Measurements from ENCODE around the gene TTI1.

Gene TTI1

DNA sequence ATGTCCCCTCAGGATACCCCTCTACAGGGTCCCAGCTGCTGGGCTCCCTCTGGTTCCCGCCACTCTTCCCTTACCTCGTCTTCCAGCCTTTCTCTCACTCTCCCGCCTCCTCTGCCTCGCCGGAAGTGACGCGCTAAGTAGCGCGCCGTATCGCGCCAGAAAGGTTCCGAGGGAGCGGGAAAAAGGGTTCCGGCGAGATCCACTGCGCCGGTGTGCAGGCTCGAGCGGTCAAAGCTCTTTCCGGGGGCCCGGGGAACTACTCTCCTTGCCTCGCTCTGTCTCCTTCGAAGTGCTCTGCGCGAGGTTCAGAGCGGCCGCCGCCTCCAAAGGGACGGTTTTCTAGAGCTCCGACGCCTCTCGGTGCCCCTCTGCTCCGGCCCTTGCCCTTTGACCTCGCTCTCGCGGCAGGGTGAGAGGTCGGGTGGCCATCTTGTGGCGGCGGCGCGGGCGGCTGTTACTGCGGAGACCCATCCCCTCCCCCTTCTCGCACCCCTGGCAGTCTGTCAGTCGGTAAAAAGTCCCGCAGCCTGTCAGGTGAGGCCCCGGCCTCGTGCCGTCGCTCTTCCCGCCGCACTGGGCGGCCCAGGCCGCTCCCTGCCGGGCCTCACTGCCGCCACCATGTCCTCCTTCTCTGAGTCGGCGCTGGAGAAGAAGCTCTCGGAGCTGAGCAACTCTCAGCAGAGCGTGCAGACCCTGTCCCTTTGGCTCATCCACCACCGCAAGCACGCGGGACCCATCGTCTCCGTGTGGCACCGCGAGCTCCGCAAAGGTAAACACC is at the start of gene TTI1, which contains the start of gene RPRD1B:
Gene TTI1 (minus strand): TSS at position 127 of the 778 bp plus-strand sequence. CDS start 19,640 bp downstream, outside the sequence.
Gene RPRD1B (plus strand): TSS at position 417 of the 778 bp plus-strand sequence. CDS start 202 bp downstream, at position 619.
- DNase-seq (ENCODE audit: low read depth): peak; percentile 82

DNA sequence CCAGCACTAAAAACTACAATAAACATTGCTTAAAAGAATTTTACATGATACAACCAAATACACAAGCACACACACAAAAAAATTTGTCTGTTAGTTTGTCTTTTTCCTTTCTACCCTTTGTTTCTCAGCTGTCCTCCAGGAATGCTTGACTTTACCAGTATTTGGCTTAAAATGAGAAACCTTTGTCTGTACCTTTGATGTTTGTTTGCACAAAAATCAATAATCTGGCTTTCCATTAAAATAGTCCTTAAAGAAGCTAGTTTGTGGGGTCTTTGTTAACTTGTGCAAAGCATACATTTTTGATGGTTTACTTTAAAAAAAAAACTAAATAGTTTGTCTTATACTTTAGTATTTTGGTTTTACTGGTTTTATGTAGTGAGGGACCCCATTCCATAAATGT is 49.6 kb upstream of the TTI1 start:
- no peak for DNase-seq (ENCODE audit: low read depth)

DNA sequence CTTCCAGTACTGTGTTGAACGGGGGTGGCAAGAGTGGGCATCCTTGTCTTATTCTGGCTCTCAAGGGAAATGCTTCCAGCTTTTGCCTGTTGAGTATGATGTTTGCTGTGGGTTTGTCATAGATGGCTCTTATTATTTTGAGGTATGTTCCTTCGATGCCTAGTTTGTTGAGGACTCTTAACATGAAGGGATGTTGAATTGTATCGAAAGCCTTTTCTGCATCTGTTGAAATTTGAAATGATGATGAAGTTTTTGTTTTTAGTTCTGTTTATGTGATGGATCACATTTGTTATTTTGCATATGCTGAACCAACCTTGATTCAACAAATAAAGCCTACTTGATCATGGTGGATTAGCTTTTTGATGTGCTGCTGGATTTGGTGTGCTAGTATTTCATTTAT is 48.3 kb upstream of the TTI1 start:
- no peak for DNase-seq (ENCODE audit: low read depth)

DNA sequence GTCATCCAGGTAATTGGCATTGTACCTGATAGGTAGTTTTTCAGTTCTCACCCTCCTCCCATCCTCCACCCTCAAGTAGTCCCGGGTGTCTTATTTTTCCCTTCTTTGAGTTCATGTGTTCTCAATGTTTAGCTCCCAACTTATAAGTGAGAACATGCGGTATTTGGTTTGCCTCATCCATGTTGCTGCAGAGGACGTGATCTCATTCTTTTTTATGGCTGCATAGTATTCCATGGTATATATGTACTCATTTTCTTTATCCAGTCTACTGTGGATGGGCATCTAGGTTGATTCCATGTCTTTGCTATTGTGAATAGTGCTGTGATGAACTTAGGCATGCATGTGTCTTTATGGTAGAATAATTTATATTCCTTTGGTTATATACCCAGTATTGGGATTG is 46.1 kb upstream of the TTI1 start:
- DNase-seq (ENCODE audit: low read depth): no peak

DNA sequence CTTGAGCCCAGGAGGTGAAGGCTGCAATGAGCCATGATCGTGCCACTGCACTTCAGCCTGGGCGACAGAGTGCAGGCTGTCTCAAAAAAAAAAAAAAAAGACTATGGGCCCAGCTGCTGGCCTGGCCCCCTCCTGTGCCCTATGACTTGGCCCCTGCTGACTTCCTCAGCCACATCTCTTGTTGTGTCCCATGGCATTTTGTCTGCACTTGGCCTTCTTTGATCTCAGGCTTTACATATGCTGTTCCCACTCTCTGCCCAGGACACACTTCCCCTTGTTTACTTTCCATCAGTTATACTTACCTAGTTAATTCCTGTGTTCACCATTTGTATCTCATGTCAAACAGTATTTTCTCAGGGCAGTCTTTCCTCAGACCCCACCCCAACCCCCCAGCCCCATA is 44.8 kb upstream of the TTI1 start:
- no peak for DNase-seq (ENCODE audit: low read depth)

DNA sequence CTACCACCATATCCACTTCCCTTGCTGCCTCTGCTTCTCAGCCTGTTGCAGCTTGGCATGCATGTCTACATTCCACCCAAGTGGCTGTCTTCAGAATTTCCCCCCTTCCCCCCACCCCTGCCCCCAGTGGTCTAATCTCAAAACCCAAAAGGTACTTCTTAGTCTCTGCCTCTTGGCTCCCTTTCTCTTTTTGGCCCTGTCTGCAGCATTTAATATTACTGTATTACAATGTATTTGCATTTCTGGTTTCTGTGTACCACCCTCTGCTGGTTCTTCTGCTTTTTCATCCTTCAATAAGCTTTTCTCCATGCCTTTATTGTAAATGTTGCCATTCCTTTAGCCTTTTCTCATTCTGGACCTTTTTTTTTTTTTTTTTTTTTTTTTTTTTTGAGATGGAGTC is 43.3 kb upstream of the TTI1 start:
- DNase-seq (ENCODE audit: low read depth): no peak

DNA sequence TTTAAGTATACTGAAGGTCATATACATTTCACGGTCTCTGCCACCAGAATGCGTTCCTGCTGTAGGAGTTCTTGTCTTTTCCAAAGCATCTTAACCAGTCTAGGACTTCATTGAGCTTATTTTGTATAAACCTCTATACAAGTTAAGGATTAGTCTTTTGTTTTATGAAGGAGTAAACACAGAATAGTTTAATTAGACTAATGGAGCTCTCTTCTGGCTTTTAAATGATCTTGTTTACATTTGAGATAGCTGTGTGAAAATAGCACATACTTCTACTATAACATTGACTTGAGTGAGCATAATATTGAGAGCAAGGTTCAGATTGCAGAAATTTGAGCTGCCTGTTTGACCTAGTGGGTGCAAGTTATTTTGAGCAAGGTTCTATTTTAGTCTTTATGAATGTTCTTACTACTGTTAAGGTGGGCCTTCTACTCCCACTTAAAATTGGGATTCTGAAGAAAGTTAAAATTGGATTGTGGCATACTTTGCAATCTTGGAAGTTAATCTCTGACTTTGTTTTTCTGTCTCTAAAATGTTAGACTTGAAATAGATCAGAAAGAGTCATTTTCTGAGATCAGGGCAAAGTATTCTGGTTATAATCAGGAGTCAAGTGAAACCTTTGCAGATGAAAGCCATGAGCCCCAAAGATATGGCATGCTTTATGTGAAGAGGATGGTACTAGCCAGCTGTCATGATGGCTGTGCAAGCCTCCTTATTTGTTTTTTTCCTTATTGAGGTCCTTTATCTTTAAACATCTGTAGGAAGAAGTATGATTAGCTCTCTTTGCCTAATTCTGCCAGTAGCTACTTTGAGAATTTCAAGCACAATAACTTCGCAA is 42.1 kb upstream of the TTI1 start:
- no peak for DNase-seq (ENCODE audit: low read depth)

DNA sequence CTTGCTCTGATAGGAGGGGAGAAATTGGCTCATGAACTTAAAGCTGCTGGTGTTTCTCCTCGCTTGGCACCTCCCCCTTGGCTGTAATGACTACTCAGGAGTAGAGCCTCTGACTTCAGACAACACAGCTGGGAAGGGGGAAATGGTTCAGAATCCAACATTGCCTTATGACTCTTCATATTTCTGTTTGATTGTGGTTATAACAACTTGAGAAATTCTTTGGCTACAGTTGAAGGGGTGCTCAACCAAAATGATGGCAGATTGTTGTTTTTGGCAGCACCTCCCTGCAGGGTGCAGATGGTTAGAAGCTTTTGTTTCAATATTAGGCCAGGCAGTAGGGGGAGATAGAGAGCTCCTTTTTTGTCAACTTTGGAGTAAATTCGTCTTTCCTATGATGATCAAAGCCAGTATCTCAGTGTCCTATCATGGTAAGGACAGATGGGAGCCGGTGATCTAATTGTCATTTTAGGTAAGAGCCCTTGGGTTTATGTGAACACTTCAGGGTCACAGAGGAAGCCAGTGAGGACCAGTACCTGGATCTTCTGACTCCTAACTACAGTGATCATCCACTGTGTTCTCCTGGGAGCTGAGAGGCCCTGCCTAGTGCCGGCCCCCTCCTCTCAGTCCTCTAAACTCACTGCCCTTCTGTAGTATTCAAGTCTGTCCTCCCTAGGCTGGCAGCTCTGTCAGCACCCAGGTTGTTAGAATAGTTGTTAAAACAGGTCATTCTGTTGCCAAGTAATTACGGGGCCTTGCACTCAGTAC is 40.2 kb upstream of the TTI1 start:
- DNase-seq (ENCODE audit: low read depth): no peak

DNA sequence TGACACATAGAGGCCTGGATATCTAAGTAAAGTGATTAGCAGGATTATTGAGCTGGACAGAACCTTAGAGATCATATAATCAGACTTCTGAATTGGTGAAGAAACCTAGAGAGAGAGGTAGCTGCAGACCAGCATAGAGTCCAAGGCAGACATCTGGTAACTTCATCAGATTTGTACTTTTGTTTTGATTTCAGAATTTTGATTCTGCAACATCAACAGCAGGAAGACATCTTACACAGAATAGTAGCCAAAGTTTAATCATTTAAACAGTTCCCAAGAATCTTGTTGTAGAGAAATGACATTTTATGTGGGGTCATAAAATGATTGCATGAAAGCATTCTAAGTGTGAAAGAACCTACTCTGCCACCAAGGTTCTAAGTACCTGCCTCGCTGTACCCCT is 39.6 kb upstream of the TTI1 start:
- DNase-seq (ENCODE audit: low read depth): no peak

DNA sequence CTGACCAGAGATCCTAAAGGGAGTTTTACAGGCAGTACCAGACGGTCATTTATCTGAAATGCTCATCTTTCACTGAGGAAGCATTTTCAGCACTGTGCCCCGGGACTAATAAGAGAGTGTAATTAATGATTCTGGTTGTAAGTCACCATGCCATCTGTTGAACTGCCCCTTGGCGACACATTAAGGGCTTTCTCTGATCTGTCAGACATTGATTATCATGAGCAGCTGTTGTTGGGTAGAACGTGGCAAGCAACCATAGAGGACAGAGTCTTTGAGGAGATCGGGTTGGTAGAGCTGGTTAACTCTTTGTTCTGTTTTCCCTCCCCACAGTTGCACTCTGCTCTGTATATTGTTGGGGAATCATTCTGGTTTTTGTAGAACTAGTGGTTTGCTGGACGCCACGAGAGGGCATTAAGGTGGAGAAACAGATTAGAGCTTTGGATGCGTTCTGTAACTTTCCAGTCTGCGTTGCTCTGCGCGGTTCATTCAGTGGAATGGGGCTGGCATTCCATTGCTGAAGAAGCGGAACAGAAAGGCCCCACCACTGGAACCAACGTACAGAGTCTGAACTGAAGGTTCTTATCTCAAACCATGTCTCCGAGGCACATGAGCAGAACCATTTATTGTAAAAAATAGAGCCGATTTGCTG is 34.6 kb upstream of the TTI1 start:
- DNase-seq (ENCODE audit: low read depth): no peak

DNA sequence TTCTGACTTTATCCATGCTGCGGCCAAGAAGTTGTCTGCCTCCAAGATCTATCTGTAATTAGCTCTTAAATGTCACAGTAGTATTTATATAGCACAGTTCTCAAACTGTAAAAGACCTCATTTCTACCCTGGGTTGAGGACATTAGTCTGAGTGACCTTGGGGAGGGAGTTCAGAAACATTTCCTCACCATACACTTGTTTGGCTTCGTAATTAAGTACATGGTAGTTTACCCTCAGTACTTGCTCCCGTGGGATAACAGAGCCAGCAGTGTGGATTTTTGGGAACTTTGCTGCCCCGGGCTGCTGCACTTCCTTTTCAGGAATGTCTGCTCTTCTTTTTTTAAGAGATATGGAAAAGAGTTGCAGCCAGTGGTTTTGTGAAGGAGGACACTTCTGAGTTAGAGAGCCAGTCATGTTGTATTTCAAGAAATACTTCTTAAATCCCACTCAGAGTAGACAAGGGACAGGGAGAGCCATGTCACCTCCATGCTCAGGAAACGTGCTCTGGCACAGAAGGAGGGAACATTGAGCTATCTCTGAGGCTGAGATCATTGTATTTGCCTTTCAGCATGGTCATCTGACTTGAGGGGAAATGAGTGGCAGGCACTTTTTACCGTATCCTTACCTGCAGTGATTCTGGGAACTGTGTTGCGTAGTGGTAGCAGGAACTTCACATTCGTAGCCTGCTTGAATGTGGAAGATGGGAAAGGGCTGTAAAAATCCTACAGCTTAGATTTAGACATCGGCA is 33.9 kb upstream of the TTI1 start:
- DNase-seq (ENCODE audit: low read depth): no peak

DNA sequence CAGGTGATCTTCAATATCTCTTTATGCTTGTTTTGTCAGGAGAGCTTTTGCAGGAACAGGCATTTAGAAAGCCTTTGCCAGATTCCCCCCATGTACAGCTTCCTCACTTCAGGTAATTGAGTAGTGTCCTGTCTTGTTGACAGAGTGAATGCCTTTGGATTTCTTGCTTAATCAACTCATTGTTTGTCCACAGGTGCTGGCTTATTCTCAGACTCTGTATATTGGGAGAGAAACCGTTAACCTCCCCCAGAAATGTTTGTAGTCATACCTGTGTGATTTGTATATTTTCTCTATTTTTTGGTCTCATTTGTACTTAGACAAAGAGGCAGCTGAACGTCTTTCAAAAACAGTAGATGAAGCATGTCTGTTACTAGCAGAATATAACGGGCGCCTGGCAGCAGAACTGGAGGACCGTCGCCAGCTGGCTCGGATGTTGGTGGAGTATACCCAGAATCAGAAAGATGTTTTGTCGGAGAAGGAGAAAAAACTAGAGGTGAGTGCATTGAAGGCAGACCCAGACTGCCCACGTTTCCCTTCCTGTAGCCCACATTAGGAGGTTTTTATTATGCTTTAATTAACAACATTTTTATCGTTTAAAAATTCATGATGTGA is 32.6 kb upstream of the TTI1 start:
- DNase-seq (ENCODE audit: low read depth): no peak

DNA sequence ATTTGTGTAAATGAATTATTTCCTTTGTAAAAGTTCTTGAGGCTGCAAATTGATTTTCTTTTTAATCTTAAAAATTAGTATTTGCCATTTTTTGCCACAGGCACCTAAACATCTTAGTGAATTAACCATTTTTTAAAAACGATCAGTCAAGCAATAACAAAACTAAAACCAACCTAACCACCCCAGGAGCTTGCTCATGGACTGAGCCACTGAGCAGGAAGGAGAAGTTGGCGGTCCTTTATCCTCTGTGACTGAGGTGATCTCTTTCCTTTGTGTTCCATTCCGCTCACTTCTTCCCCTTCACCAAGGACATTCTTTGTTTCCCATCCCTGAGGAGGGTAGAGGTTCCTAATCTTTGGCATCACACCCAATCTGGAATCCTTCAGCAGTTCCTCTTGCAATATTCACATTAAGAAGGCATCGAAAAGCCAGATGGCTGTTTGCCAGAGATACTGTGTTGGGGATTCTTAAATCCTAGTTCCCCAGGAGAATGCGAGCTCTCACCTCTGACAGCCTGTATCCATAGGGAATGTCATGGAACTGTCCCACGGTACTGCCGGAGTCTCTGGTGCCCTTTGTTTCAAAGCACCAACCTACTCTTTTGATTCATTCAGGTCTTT is 30.8 kb upstream of the TTI1 start:
- DNase-seq (ENCODE audit: low read depth): no peak

DNA sequence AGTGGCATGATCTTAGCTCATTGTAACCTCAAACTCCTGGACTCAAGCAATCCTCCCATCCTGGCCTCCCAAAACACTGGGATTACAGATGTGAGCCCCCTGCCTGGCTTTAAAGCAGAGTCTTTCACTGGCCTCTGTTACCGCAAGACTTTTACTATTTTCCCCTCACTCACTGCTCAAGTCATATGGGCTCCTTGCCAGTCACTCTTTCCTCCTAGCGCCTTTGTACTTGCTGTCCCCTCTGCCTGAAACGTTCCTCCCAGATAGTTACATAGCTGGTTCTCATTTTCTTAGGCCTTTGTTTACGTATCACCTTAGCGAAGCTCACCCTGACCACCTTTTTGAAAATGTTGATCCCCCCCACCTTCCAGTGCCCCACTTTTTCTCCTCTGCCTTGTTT is 29.6 kb upstream of the TTI1 start:
- no peak for DNase-seq (ENCODE audit: low read depth)

DNA sequence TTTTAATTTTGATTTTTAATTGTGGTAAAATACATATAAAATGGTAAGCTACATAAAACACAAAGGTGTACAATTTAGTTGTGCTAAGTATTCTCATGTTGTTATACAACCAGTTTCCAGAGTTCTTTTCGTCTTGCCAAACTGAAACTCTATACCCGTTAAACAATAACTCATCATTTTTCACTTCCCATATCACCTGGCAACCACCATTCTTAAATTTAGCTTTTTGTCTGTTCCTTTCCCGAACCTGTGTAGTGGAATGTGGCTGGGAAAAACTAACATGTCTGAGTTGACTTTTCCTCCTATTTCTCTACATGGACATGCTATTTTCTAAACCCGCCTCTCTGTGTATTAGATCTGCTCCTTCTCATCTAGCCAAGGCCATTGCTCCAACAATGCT is 27.9 kb upstream of the TTI1 start:
- DNase-seq (ENCODE audit: low read depth): no peak

DNA sequence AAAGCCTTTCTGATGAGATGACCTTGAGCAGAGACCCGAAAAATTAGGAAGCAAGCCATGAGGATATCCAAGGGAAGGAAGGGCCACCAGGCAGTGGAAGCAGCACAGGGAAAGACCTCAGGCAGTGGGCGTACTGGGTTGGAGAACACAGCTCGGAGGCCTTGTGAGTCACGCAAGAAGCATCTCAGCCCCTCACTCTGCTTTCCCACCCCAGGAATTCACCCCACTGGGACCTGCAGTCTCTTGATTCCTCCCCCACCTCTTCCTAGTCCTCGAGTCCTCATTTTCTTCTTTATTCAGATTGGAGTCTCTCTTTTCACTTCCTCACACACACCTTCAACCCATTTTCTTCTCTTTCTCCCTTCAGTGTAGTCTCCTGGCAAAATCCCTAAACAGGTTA is 27.3 kb upstream of the TTI1 start:
- no peak for DNase-seq (ENCODE audit: low read depth)

DNA sequence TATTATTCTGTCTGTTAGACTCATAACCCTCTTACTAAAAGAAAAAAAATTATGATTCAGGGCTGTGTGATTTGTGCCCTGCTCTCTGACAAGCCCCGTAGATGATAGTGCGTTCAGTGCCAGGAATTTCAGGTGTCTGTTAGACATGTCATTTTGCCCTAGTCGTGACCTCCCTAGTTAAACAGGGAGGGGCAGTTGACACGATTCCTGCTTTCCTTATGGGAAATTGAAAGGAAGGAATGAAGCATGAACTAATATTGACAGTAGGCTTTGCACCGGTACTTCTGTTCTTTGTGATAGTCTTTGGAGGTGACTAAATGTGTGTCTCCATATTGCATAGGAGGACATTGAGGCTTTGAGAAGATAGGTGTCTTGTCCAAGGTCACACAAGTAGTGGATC is 26.6 kb upstream of the TTI1 start:
- DNase-seq (ENCODE audit: low read depth): no peak

DNA sequence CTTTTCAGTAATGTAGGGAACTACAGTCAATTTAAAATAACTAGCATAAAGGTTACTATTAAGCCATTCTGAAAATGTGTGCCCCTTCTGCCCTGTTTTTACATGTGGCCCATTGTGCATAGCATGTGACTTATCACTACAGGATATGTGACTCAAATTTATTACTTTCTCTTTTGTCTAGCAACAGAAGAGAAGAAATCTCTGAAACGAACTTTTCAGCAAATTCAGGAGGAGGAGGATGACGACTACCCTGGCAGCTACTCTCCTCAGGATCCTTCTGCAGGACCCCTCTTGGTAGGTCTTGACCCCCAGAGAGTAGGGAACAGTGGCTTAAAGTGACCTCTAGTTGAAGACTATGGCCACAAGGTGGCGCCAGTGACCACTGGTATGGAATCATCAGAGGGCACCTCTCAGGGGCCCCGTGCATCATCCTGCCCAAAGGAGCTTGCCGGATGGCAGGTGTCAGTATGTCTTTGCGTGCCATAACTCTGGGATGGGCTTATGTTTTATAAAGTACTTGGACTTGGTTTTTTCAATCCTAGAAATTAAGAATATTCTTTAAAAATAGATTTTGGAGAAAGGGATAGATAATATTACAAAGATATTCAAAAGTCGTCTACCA is 24.2 kb upstream of the TTI1 start:
- peak; percentile 53 for DNase-seq (ENCODE audit: low read depth)

DNA sequence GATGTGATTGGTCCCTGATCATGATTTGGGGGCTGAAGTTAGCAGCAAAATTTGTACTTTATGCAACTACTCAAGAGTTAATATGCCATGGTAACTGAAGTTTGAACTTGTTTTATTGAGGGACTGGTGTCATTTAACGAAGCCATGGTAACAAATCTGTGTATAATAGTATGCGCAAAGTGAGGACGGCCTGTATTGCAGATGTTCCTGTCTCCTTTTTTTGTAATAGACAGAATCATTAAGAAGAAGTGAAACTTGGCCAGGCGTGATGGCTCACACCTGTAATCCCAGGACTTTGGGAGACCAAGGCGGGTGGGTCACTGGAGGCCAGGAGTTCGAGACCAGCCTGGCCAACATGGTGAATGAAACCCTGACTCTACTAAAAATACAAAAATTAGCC is 22.6 kb upstream of the TTI1 start:
- no peak for DNase-seq (ENCODE audit: low read depth)

DNA sequence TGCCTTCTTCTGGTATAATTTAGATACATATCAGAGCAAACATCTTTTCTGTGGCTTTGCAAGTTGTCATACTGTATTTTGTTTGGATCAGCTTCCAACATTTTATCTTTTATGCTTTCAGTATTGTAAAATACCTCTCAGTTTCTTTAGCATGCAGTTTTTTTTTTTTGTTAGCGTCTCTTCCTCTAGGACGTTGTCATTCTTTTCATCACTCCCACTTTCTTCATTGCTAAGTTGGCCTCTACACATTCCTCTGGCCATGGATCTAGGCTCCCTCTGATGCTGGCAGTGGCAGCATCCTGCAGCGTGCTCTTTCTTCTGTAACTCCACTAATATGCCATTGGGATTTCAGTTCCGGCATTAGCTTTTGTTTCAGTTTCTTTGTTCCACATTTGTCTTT is 22.0 kb upstream of the TTI1 start:
- DNase-seq (ENCODE audit: low read depth): no peak
